GM18499 (cell line): ENCODE measurements around the gene CRYGS.
"Not testable (repeated sequence)": the region's sequence is repeated elsewhere in the genome, so short reads cannot be mapped to it uniquely, and the experiment has no call there.

Experiments
- ATAC-seq: cut with Tn5 transposase; IDR thresholded peaks from one replicate; pipeline ENCODE4 v1.9.1; 2021; ENCODE audit warnings: moderate number of reproducible peaks; ENCODE audit not compliant: insufficient read depth, unreplicated experiment

The CRYGS gene

GRCh38 chr3:186520957-186521842, 23.0 kb downstream of the CRYGS start:
- ATAC-seq = no peak

- no peak for ATAC-seq
Measured at GRCh38 chr3:186520431-186520830, 23.7 kb downstream of the CRYGS start.

GRCh38 chr3:186519021-186519658, 25.0 kb downstream of the CRYGS start:
- no peak for ATAC-seq

- no peak for ATAC-seq
Measured at GRCh38 chr3:186517218-186517617, 27.0 kb downstream of the CRYGS start.

- no peak for ATAC-seq
Measured at GRCh38 chr3:186516646-186517045, 27.5 kb downstream of the CRYGS start.

GRCh38 chr3:186515125-186515524, 29.1 kb downstream of the CRYGS start:
- no peak for ATAC-seq

- no peak for ATAC-seq
Measured at GRCh38 chr3:186514296-186515002, 29.7 kb downstream of the CRYGS start.

GRCh38 chr3:186513386-186513785, 30.8 kb downstream of the CRYGS start:
- ATAC-seq = no peak

- ATAC-seq = no peak
Measured at GRCh38 chr3:186512570-186513302, 31.4 kb downstream of the CRYGS start.

- no peak for ATAC-seq
Measured at GRCh38 chr3:186511702-186512101, 32.5 kb downstream of the CRYGS start.

- ATAC-seq = peak; percentile 69
Measured at GRCh38 chr3:186511245-186511644, 32.9 kb downstream of the CRYGS start.

- no peak for ATAC-seq
Measured at GRCh38 chr3:186510374-186511079, 33.7 kb downstream of the CRYGS start.

- no peak for ATAC-seq
Measured at GRCh38 chr3:186509423-186509822, 34.8 kb downstream of the CRYGS start.

GRCh38 chr3:186506857-186507256, 37.3 kb downstream of the CRYGS start:
- no peak for ATAC-seq

GRCh38 chr3:186506191-186506739, 37.9 kb downstream of the CRYGS start:
- no peak for ATAC-seq

- ATAC-seq = no peak
Measured at GRCh38 chr3:186502966-186503712, 41.0 kb downstream of the CRYGS start.

GRCh38 chr3:186502138-186502948, 41.8 kb downstream of the CRYGS start:
- no peak for ATAC-seq

GRCh38 chr3:186499949-186500348, 44.2 kb downstream of the CRYGS start:
- not testable (repeated sequence) for ATAC-seq
